GM19463 (cell line): ENCODE data around the gene TBC1D1.

Experiments used
- ATAC-seq: cut with Tn5 transposase; IDR thresholded peaks from one replicate; pipeline ENCODE4 v1.9.1; 2021; ENCODE audit warnings: mild to moderate bottlenecking, moderate library complexity; ENCODE audit not compliant: unreplicated experiment

TBC1D1 gene

GRCh38 chr4:38181286-38181685 lies 290.4 kb downstream of the TBC1D1 start:
- ATAC-seq = no peak

DNA sequence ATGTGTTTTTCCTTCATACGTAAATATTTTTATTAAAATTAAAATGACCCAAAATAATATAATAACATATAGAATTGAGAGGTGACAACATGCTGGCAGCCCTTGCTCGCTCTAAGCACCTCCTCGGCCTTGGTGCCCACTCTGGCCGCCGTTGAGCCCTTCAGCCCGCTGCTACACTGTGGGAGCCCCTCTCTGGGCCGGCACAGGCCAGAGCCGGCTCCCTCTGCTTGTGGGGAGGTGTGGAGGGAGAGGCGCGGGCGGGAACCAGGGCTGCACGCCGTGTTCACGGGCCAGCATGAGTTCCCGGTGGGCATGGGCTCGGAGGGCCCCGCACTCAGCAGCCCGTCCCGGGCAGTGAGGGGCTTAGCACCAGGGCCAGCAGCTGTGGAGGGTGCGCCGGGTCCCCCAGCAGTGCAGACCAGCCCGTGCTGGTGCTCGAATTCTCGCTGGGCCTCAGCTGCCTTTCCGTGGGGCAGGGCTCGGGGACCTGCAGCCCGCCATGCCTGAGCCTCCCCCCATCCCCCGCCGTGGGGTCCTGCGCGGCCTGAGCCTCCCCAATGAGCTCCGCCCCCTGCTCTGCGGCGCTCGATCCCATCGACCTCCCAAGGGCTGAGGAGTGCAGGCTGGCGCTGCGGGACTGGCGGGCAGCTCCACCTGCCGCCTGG lies 291.6 kb downstream of the TBC1D1 start:
- ATAC-seq = no peak

DNA sequence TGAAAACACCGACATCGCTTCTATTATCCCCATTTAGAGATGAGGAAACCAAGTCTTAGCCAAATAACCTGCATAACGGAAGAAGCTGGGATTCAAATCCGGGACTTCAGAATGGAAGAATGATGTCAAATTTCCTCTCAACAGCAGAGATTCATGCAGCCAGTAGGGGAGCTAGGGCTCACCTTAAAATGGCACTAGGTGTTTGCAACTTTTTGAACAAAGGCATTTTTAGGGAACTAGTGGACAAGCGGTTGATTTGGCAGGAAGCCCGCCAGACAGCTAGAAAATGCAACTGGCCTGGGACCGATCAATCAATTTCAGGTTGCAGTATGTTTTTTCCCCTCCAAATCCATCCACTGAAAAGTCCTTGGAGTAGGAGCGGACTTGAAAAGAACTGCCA lies 293.5 kb downstream of the TBC1D1 start:
- no peak for ATAC-seq

DNA sequence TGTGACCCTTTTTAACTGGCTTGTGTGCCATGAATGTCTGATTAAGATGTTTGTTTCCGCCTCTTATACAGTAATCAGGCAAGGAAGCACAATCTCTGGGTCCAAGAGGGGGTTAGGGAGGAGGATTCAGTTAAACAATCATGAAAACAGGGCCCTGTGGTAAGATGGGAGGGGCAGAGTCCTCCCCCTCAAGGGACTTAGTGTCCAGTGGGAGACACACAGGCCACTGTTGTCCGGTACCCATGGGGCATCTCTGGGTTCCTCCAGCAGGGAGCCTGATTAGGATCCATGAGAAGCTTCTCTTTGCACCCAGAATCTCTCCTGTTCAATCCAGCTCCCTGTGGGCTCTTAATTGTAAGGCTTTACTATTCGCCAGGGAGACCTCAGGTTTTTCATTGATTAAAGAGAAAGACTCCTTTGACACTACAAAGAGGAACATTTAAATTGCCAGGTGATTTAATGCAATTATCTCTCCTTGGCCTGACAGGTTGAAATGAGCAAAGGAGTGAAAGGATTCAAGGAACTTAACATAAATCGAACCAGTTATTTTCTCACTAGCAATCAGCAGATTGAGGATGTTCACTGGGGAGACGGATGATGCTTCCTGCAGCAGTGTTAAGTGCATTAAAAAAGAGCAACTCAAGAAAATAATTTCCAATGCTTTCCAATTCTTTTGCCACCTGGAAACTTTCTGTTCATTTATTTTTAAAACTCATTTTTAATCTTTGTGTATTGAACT lies 294.7 kb downstream of the TBC1D1 start:
- no peak for ATAC-seq

DNA sequence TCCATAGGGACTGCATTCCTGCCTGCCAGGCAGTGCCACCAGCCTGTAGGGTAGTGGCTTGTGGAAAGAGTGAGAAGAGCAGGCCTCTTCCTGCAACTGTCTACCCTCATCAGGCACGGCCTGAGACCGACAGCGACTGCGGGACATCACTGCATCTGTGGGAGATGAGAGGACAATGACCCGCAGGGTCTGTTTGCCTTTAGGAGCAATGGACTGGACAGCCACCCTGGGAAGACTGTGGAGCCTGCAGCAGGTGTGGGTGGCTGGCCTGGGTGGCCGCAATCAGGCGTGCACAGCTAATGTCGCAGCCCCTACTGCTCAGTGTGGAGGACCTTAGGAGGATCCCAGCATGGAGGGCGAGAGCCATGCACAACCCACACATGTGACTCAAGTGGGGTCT lies 297.3 kb downstream of the TBC1D1 start:
- no peak for ATAC-seq

GRCh38 chr4:38188631-38189101 lies 297.8 kb downstream of the TBC1D1 start:
- ATAC-seq = no peak
